Stimulated activated naive CD8-positive, alpha-beta T cell treated with anti-CD3 and anti-CD28 coated beads, Interleukin-15, Interleukin-2, amounts not matched to agents 100 ng/mL and 50 ng/mL, for 24 hours (primary cell): ENCODE results near the gene UBE4A.

Experiments
- H3K27ac Mint-ChIP-seq: one replicate; pipeline ENCODE4 v1.8.0; 2021; ENCODE audit warnings: mild to moderate bottlenecking, mixed read lengths
- H3K27me3 Mint-ChIP-seq: one replicate; pipeline ENCODE4 v1.8.0; 2021; ENCODE audit warnings: mixed read lengths
- H3K36me3 Mint-ChIP-seq: one replicate; pipeline ENCODE4 v1.8.0; 2021; ENCODE audit warnings: low read depth, mixed read lengths
- H3K4me1 Mint-ChIP-seq: one replicate; pipeline ENCODE4 v1.8.0; 2021; ENCODE audit warnings: low read depth, mixed read lengths
- H3K4me3 Mint-ChIP-seq: one replicate; pipeline ENCODE4 v1.8.0; 2021; ENCODE audit warnings: mild to moderate bottlenecking, mixed read lengths
- H3K9me3 Mint-ChIP-seq: one replicate; pipeline ENCODE4 v1.8.0; 2021; ENCODE audit warnings: mixed read lengths

The UBE4A gene, protein sequence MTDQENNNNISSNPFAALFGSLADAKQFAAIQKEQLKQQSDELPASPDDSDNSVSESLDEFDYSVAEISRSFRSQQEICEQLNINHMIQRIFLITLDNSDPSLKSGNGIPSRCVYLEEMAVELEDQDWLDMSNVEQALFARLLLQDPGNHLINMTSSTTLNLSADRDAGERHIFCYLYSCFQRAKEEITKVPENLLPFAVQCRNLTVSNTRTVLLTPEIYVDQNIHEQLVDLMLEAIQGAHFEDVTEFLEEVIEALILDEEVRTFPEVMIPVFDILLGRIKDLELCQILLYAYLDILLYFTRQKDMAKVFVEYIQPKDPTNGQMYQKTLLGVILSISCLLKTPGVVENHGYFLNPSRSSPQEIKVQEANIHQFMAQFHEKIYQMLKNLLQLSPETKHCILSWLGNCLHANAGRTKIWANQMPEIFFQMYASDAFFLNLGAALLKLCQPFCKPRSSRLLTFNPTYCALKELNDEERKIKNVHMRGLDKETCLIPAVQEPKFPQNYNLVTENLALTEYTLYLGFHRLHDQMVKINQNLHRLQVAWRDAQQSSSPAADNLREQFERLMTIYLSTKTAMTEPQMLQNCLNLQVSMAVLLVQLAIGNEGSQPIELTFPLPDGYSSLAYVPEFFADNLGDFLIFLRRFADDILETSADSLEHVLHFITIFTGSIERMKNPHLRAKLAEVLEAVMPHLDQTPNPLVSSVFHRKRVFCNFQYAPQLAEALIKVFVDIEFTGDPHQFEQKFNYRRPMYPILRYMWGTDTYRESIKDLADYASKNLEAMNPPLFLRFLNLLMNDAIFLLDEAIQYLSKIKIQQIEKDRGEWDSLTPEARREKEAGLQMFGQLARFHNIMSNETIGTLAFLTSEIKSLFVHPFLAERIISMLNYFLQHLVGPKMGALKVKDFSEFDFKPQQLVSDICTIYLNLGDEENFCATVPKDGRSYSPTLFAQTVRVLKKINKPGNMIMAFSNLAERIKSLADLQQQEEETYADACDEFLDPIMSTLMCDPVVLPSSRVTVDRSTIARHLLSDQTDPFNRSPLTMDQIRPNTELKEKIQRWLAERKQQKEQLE

DNA sequence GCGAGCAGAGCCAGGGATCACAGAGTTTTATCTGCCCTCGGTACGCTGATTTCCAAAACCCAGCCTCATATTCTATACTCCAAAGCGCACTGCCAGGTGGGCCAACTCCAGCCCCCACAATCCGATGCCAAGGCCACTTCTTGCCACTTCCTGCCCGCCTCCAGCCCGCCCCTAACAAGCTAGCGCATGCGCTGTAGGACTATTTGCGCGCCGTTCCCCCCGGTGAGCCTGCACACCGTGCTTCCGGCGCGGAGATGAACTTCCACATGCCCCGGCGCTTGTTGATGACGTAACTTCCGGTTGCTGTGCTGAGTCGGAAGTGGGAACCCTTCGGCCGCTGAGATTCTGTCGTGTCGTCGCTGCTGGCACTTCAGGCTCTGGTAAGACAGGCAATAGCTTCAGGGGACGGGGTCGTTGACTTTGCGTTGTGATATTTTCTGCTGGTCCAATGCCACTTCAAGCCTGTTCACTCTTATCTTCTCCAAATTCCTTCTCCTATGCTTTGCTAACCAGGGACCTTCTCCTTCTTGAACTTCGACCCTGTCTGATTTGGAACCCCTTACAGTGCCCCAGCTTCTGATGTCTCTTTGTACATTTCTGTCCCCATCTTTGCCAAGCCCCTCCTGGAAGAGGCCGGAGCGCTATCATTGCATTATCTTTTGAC is at the start of gene UBE4A:
Gene UBE4A (plus strand): TSS at position 306 of the 664 bp plus-strand sequence. CDS start 5,481 bp downstream, outside the sequence.
- Mint-ChIP-seq H3K27ac (peak within 1 kb of the TSS; percentile 94), H3K36me3 (peaks cover 31% of the 10 kb centered on the region), H3K4me3 (peak within 1 kb of the TSS; percentile 95), H3K27me3 (no peaks in the 10 kb centered on the region), H3K4me1 (peaks cover 51% of the 10 kb centered on the region), H3K9me3 (no peaks in the 10 kb centered on the region)

DNA sequence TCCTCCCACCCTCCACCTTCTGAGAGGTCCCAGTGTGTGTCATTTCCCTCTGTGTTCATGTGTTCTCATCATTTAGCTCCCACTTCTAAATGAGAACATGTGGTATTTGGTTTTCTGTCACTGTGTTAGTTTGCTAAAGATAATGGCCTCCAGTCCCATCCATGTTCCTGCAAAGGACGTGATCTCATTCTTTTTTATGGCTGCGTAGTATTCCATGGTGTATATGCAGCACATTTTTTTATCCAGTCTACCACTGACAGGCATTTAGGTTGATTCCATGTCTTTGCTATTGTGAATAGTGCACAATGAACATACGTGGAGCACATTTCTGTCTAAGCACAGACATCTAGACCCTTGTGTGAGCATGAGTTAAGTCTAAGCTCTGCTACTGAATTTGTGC is 49.1 kb upstream of the UBE4A start:
- peak overlapping the region; percentile 57 for H3K4me3 Mint-ChIP-seq
- H3K9me3 Mint-ChIP-seq: no peaks in the 10 kb centered on the region
- H3K36me3 Mint-ChIP-seq: peaks cover 93% of the 10 kb centered on the region
- no peaks in the 10 kb centered on the region for H3K27me3 Mint-ChIP-seq
- peaks cover 91% of the 10 kb centered on the region for H3K4me1 Mint-ChIP-seq
- peak overlapping the region; percentile 91 for H3K27ac Mint-ChIP-seq

DNA sequence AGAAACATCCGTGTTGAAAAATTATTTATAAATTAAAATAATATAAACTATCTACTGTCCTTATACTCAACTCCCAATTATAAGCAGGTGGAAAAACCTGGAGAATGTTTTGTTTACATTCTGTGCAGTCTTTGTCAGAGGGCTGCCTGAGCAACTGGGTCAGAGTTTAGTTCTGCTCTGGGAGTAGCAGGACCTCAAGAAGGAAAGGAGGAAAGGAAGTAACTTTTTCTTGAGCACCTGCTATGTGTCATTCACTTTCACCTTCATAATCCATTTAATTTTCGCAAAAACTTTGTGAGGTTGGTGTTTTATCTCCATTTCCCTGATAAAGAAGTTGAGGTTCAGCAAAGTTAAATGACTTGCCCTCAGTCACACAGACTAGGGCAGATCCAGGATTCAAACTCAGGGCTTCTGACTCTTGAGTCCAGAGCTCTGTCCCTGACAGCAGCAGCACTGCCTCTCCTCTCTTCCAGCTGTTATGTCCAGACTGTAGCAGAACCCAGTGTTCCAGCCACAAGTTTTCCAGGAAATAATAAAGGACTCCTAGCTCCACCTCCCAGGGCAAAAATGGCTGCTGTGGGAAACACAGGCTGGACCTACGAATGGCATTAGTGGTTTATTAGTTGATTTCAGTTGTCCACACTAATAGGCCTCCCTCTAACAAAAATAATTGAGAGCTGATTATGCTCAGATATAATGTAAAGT is 48.5 kb upstream of the UBE4A start:
- H3K36me3 Mint-ChIP-seq: peaks cover 91% of the 10 kb centered on the region
- H3K4me1 Mint-ChIP-seq: peaks cover 94% of the 10 kb centered on the region
- no peaks in the 10 kb centered on the region for H3K9me3 Mint-ChIP-seq
- no peaks in the 10 kb centered on the region for H3K27me3 Mint-ChIP-seq
- peak overlapping the region; percentile 88 for H3K27ac Mint-ChIP-seq
- H3K4me3 Mint-ChIP-seq: no peak overlapping the region

DNA sequence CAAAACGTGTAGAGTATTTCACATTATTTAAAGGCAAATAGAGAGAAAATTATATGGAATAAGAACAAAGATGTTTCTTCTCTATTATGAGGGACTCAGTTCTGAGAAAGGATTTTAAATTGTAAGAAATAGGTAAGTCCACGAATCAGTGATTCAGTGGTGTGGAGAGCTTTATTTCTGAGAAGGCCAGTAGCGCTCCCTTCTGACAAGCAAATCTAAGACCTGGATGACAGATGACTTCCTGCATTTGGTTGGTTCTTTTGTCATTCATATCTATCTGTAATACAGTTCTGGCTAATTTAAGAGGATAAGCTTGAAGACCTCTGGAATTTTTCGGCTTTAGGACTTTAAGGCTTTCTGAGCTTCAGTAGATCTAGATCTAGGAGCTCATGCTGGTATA is 47.9 kb upstream of the UBE4A start:
- Mint-ChIP-seq H3K9me3 (no peaks in the 10 kb centered on the region), H3K4me1 (peaks cover 96% of the 10 kb centered on the region), H3K27ac (peak overlapping the region; percentile 88), H3K27me3 (no peaks in the 10 kb centered on the region), H3K36me3 (peaks cover 88% of the 10 kb centered on the region), H3K4me3 (no peak overlapping the region)

GRCh38 chr11:118312328-118312727 is 47.1 kb upstream of the UBE4A start:
- H3K36me3 Mint-ChIP-seq: peaks cover 85% of the 10 kb centered on the region
- peak overlapping the region; percentile 53 for H3K27ac Mint-ChIP-seq
- H3K9me3 Mint-ChIP-seq: no peaks in the 10 kb centered on the region
- H3K27me3 Mint-ChIP-seq: no peaks in the 10 kb centered on the region
- peaks cover 96% of the 10 kb centered on the region for H3K4me1 Mint-ChIP-seq
- H3K4me3 Mint-ChIP-seq: no peak overlapping the region

DNA sequence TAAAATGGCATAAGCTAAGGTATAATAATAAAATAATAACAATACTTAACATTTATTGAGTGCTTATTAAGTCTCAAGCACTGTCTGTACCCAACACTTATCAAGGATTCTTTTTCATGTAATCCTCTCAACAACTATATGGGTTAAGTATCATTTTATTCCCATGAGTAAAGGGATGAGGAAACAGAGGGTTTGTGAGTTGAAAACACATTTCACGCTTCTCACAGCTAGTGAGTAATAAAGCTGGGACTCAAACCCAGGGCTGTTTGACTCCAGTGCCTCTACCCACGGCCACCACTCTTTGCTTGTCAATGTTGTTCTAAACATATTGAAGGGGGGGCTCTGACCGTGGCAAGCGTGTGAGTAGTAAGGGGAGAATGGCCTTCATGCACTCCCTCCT is 46.2 kb upstream of the UBE4A start:
- H3K9me3 Mint-ChIP-seq: no peaks in the 10 kb centered on the region
- H3K4me3 Mint-ChIP-seq: no peak overlapping the region
- peaks cover 77% of the 10 kb centered on the region for H3K36me3 Mint-ChIP-seq
- H3K27ac Mint-ChIP-seq: peak overlapping the region; percentile 42
- H3K27me3 Mint-ChIP-seq: no peaks in the 10 kb centered on the region
- peaks cover 93% of the 10 kb centered on the region for H3K4me1 Mint-ChIP-seq

DNA sequence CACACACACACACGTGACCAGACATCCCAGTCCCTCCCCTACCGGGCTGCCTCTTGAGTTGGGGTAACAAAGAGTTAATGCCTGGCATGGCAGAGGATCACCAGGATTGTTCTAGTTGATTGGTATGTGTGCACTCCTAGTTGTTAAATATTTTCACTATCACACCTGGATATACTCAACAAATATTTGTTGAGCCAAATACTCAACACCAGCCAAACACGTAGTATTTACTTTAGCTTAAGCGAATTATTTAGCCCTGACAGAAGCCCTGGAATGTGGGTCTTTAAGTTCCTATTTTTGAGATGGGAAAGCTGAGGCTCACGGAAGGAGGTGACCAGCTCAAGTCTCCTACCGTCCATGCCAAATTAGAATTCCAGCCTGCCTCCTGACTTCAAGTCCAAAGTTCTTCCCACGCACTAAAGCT is 44.4 kb upstream of the UBE4A start:
- peaks cover 61% of the 10 kb centered on the region for H3K36me3 Mint-ChIP-seq
- no peaks in the 10 kb centered on the region for H3K27me3 Mint-ChIP-seq
- H3K4me1 Mint-ChIP-seq: peaks cover 94% of the 10 kb centered on the region
- H3K9me3 Mint-ChIP-seq: no peaks in the 10 kb centered on the region
- H3K27ac Mint-ChIP-seq: peak overlapping the region; percentile 90
- H3K4me3 Mint-ChIP-seq: peak overlapping the region; percentile 53

DNA sequence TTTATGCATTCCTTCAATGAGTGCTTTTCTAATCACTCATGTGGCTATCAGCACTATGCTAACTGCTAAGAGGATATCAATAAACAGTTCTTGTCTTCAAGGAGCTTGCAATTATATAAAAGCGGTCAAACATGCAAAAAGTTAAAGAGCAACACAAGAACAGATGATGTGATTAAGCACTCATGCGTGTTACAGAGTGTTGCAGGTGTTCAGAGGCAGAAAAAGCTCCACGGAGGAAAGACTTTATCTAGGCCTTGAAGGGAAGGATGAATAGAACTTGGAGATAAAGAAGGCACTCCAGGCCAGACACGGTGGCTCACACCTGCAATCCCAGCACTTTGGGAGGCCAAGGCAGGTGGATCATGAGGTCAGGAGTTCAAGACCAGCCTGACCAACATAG is 41.3 kb upstream of the UBE4A start:
- Mint-ChIP-seq H3K27ac (no peak overlapping the region), H3K4me3 (peak overlapping the region; percentile 28), H3K36me3 (peaks cover 30% of the 10 kb centered on the region), H3K4me1 (peaks cover 90% of the 10 kb centered on the region), H3K9me3 (peaks cover 3% of the 10 kb centered on the region), H3K27me3 (no peaks in the 10 kb centered on the region)

DNA sequence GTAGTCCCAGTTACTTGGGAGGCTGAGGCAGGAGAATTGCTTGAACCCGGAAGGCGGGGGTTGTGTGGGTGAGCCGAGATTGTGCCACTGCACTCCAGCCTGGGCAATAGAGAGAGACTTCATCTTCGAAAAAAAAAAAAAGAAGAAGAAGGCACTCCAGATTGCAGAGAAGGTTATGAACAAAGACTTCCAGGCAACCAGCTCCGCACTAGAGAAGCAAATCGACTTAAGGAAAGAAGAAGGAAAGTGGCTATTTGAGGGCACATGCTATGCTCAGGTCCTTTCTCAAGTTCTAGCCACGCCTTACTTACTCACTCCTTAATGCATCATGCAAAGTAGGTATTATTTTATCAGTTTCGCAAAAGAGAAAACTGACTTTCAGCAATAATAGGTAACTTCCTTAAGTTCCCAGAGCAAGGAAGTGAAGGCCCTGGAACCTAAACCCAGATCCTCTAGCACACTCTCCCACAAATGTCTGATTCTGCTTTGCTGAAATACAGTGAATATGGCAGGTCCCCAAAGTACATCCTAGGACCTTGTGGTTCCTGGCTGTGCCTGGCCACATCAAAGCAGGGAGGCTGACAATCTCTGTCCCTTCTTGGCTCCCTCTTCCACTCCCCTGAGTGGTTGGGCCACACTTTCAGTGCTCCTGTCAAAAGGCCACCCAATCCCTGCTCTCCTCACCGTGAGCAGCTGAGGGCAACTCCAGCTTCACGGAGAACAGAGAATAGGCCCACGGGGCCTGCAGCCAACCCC is 40.6 kb upstream of the UBE4A start:
- Mint-ChIP-seq H3K27me3 (no peaks in the 10 kb centered on the region), H3K4me1 (peaks cover 90% of the 10 kb centered on the region), H3K27ac (peak overlapping the region; percentile 33), H3K36me3 (peaks cover 24% of the 10 kb centered on the region), H3K4me3 (no peak overlapping the region), H3K9me3 (peaks cover 3% of the 10 kb centered on the region)

- Mint-ChIP-seq H3K9me3 (peaks cover 3% of the 10 kb centered on the region), H3K4me1 (peaks cover 85% of the 10 kb centered on the region), H3K4me3 (no peak overlapping the region), H3K36me3 (peaks cover 18% of the 10 kb centered on the region), H3K27me3 (no peaks in the 10 kb centered on the region), H3K27ac (peak overlapping the region; percentile 33)
These were observed 40.1 kb upstream of the UBE4A start for GRCh38 chr11:118319337-118319707.

DNA sequence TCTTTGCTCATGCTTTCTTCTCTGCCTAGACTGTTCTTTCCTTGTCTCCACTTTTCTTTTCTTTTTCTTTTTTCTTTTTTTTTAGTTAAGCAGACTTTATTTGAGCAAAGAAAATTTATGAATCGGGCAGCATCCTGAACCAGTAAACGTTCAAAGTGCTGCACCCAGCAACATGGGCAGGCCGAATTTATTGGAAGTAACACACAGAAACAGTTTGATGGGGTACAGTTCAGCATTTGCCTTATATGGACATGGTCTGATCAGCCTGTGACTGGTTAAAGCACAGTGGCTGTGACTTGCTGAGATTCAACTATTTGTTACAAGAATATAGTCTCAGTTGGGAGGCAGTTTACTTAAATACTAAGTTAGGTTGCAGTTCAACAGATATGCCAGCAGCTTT is 38.9 kb upstream of the UBE4A start:
- Mint-ChIP-seq H3K36me3 (peaks cover 9% of the 10 kb centered on the region), H3K4me3 (no peak overlapping the region), H3K9me3 (peaks cover 3% of the 10 kb centered on the region), H3K27me3 (no peaks in the 10 kb centered on the region), H3K27ac (no peak overlapping the region), H3K4me1 (peaks cover 74% of the 10 kb centered on the region)

DNA sequence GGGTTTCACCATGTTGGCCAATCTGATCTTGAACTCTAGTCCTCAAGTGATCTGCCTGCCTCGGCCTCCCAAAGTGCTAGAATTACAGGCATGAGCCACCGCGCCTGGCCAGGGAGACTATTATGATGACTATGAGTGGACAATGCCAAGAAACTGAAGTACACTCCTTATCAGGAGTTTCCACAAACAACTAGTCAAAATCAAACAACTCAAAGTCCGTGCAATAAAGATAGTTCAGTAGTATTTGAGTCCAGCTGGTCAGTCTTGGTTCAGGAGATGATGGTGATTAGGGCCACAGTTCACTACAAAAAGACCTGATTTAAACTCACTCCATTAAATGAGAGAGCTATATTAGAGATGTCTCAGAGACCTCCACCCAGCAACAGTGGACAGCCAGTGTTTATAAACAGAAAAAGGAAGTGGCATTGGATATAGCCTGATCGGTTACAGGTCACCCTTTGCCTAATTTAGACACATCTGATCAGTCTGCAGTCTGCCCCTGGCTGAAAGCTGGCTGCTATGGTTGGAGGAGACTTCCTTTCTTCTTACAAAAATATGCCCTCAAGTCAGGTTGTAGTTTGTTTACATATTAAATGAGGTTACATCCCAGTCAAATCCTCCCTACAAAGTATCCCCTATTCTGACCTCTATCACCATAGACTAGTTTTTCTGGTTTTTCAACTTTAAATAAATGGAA is 37.9 kb upstream of the UBE4A start:
- peaks cover 3% of the 10 kb centered on the region for H3K9me3 Mint-ChIP-seq
- H3K27me3 Mint-ChIP-seq: no peaks in the 10 kb centered on the region
- no peak overlapping the region for H3K27ac Mint-ChIP-seq
- H3K4me1 Mint-ChIP-seq: peaks cover 64% of the 10 kb centered on the region
- H3K4me3 Mint-ChIP-seq: no peak overlapping the region
- H3K36me3 Mint-ChIP-seq: peaks cover 6% of the 10 kb centered on the region

DNA sequence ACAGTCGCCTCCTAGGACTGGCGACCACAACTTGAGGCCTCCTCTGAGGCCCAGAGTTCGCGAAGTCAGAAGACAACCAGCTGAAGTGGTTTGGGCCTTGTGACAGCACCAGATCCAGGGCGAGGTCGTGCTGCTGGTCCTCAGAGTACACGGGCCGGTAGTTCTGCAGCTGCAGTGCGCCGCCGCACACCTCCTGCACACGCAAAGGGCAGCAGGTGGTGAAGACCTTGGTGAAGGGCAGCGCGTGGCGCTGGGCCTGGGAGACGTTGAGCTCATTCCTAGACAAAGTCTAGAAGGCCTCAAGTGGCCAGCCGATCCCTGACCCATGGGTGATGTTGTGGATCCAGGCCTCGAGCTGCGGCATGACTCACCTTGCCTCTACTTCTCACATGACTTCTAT is 36.7 kb upstream of the UBE4A start:
- no peaks in the 10 kb centered on the region for H3K27me3 Mint-ChIP-seq
- H3K36me3 Mint-ChIP-seq: peaks cover under 1% of the 10 kb centered on the region
- H3K27ac Mint-ChIP-seq: no peak overlapping the region
- H3K9me3 Mint-ChIP-seq: peaks cover 3% of the 10 kb centered on the region
- peaks cover 54% of the 10 kb centered on the region for H3K4me1 Mint-ChIP-seq
- H3K4me3 Mint-ChIP-seq: no peak overlapping the region
